GM12878 (cell line): ENCODE measurements around the gene OSMR. TPM values are rescaled to one million over a fixed set of nuclear protein-coding genes. Genes with fewer than 3 reads are reported as not detected.
"Not testable (repeated sequence)": the region's sequence is repeated elsewhere in the genome, so short reads cannot be mapped to it uniquely, and the experiment has no call there.

Source experiments
- ATAC-seq: fragments of 200-7000 bp; cut with Tn5 transposase; 3 replicates; pipeline ENCODE4 v1.9.1; 2020; ENCODE audit warnings: mild to moderate bottlenecking, moderate library complexity
- BruUV-seq: library from RNA; stranded (reverse); fragments of 400-500 nt; replicated peaks from 2 replicates; lab custom pipeline; 2021; lab: Mats Ljungman, UMichigan
- CTCF ChIA-PET: fragments of 300-600 bp; sonication (Branson Sonifier 250); formaldehyde crosslinking; extraction: SDS; loops from one replicate; lab custom pipeline; 2021; ENCODE audit warnings: inconsistent platforms; lab: Yijun Ruan, JAX
- POLR2A ChIA-PET: fragments of 350-600 bp; formaldehyde crosslinking; extraction: SDS; loops from one replicate; lab custom pipeline; 2021; ENCODE audit warnings: inconsistent platforms; lab: Charles Lee
- RAD21 ChIA-PET: fragments of 300-600 bp; sonication (Branson Sonifier 250); formaldehyde crosslinking; loops from one replicate; lab custom pipeline; 2023; ENCODE audit warnings: antibody characterized with exemption; ENCODE audit not compliant: unreplicated experiment; lab: Charles Lee
- SMC1A ChIA-PET: fragments of 300-600 bp; sonication (Branson Sonifier 250); formaldehyde crosslinking; loops from one replicate; lab custom pipeline; 2023; ENCODE audit not compliant: unreplicated experiment, uncharacterized antibody; lab: Charles Lee
- DNase-seq: peaks from one replicate; pipeline ENCODE4 v3.0.0-alpha.2; 2011; ENCODE audit warnings: low read depth, low spot score
- FAIRE-seq: peaks from 3 replicates; lab custom pipeline; 2011; peaks lifted over from hg19 to GRCh38; lab: Jason Lieb, UNC
- H2AFZ ChIP-seq: 2 replicates; pipeline ENCODE4 v1.6.0; 2011; ENCODE audit warnings: low read depth, low read length, control low read depth; ENCODE audit not compliant: control insufficient read depth
- H3K27ac ChIP-seq: 2 replicates; pipeline ENCODE4 v1.5.1; 2011; ENCODE audit warnings: control low read depth; ENCODE audit not compliant: control insufficient read depth, insufficient read depth
- H3K27me3 ChIP-seq, 2 experiments: replicated peaks in 1 of 2; 2 replicates each; pipeline versions ENCODE4 v1.6.0 to v1.6.1; 2011; ENCODE audit warnings: low read length in 1 of 2; ENCODE audit not compliant: control insufficient read depth in 2 of 2, insufficient read depth in 2 of 2
- H3K36me3 ChIP-seq, 2 experiments: 2 replicates each; pipeline ENCODE4 v1.5.1; 2011; ENCODE audit warnings: low read length in 1 of 2; ENCODE audit not compliant: control insufficient read depth in 2 of 2, insufficient read depth in 2 of 2
- H3K4me1 ChIP-seq: 2 replicates; pipeline ENCODE4 v1.6.1; 2011; ENCODE audit warnings: mild to moderate bottlenecking, low read length, moderate library complexity, mixed read lengths; ENCODE audit not compliant: control insufficient read depth, insufficient read depth
- H3K4me2 ChIP-seq: 2 replicates; pipeline ENCODE4 v1.6.0; 2011; ENCODE audit warnings: control low read depth; ENCODE audit not compliant: control insufficient read depth, insufficient read depth
- H3K4me3 ChIP-seq: fragments of 200-600 bp; sonication (generic); 2 replicates; pipeline ENCODE4 v1.5.1; 2016
- H3K79me2 ChIP-seq: 2 replicates; pipeline ENCODE4 v1.6.0; 2011; ENCODE audit warnings: low read length; ENCODE audit not compliant: control insufficient read depth, insufficient read depth
- H3K9ac ChIP-seq: 2 replicates; pipeline ENCODE4 v1.8.0; 2011; ENCODE audit warnings: low read length, control low read depth, mixed read lengths; ENCODE audit not compliant: control insufficient read depth, insufficient read depth
- H3K9me3 ChIP-seq: replicated peaks from 3 replicates; pipeline ENCODE4 v1.5.1; 2011; ENCODE audit warnings: mild to moderate bottlenecking, low read length; ENCODE audit not compliant: control insufficient read depth, insufficient read depth
- H4K20me1 ChIP-seq: 2 replicates; pipeline ENCODE4 v1.6.0; 2011; ENCODE audit not compliant: control insufficient read depth, insufficient read depth
- BMI1 ChIP-seq: fragments of 450-650 bp; IDR thresholded peaks from 2 replicates; pipeline ENCODE4 v1.6.1; 2016; ENCODE audit warnings: mild to moderate bottlenecking, moderate library complexity, borderline replicate concordance
- BRCA1 ChIP-seq: IDR thresholded peaks from 2 replicates; pipeline ENCODE4 v1.6.1; 2011; ENCODE audit warnings: low read depth, low read length, improper control_type of control experiment
- CHD1 ChIP-seq: IDR thresholded peaks from 2 replicates; pipeline ENCODE4 v1.6.1; 2012; ENCODE audit warnings: low read depth, low read length, improper control_type of control experiment
- HDAC6 ChIP-seq: fragments of 200-600 bp; sonication (generic); IDR thresholded peaks from one replicate; pipeline ENCODE4 v1.8.0; 2017; ENCODE audit warnings: antibody characterized with exemption; ENCODE audit not compliant: unreplicated experiment
- MEF2A ChIP-seq: IDR thresholded peaks from 2 replicates; pipeline ENCODE4 v1.6.1; 2011; ENCODE audit warnings: low read depth, mild to moderate bottlenecking, low read length, moderate library complexity; ENCODE audit not compliant: insufficient read depth
- MTA3 ChIP-seq: IDR thresholded peaks from 2 replicates; pipeline ENCODE4 v1.6.1; 2012; ENCODE audit warnings: low read length, inconsistent platforms, borderline replicate concordance
- NFYA ChIP-seq: IDR thresholded peaks from 2 replicates; pipeline ENCODE4 v1.6.1; 2011; ENCODE audit warnings: low read depth, mild to moderate bottlenecking, low read length, improper control_type of control experiment, borderline replicate concordance
- POU2F2 ChIP-seq: IDR thresholded peaks from 3 replicates; pipeline ENCODE4 v1.6.1; 2011; ENCODE audit warnings: low read depth, mild to moderate bottlenecking, low read length, borderline replicate concordance
- RAD21 ChIP-seq: IDR thresholded peaks from 2 replicates; pipeline ENCODE4 v1.6.1; 2011; ENCODE audit warnings: mild to moderate bottlenecking, low read depth, low read length, moderate library complexity; ENCODE audit not compliant: insufficient read depth
- SMARCA5 ChIP-seq: fragments of 450-650 bp; IDR thresholded peaks from 2 replicates; pipeline ENCODE4 v1.6.1; 2017; ENCODE audit warnings: mild to moderate bottlenecking
- STAT3 ChIP-seq: IDR thresholded peaks from 2 replicates; pipeline ENCODE4 v1.6.1; 2011; ENCODE audit warnings: low read depth, low read length, improper control_type of control experiment
- TARDBP ChIP-seq: IDR thresholded peaks from 2 replicates; pipeline ENCODE4 v1.6.1; 2016; ENCODE audit warnings: borderline replicate concordance
- ZBTB11 ChIP-seq: fragments of 450-650 bp; formaldehyde crosslinking; IDR thresholded peaks from 2 replicates; pipeline ENCODE4 v1.5.0; 2022; ENCODE audit warnings: mild to moderate bottlenecking, missing genetic modification characterization
- ZNF622 ChIP-seq: fragments of 450-650 bp; IDR thresholded peaks from 2 replicates; pipeline ENCODE4 v1.6.1; 2017; ENCODE audit warnings: mild to moderate bottlenecking, inconsistent platforms
- WGBS: methylation state at CpG from one replicate; pipeline ENCODE4 v1.1.6; 2016; ENCODE audit warnings: low lambda C conversion rate; ENCODE audit not compliant: insufficient replicate concordance, insufficient coverage; ENCODE audit errors: missing lambda C conversion rate; 5-methylcytosine and 5-hydroxymethylcytosine counted together
- in situ Hi-C: fragments of 300-500 bp; cut with MboI; formaldehyde crosslinking; loops from 9 replicates; pipeline ENCODE4 v1.14.3; 2018; ENCODE audit warnings: mixed read lengths
- intact Hi-C: fragments of 100-400 bp; cut with micrococcal nuclease; formaldehyde crosslinking; loops from one replicate; pipeline ENCODE4 v1.14.2; 2022; ENCODE audit not compliant: unreplicated experiment
- polyA plus RNA-seq, 11 experiments: library from polyadenylated mRNA; depleted of rRNA in 4 of 11; unstranded in 6 of 11; stranded (reverse) in 5 of 11; fragments of >200 nt; fragmentation: Nextera tagmentation in 4 of 11; fragmentation: Illumina TruSeq in 1 of 11; extraction: Ambion mirVana in 4 of 11; extraction: Trizol in 1 of 11; gene quantifications; 1 replicate in 1 of 11; 2 replicates in 10 of 11; pipeline versions ENCODE4 v1.2.1 to v1.2.3, GENCODE V29; 2011 to 2016; ENCODE audit warnings: inconsistent platforms in 2 of 11, missing spikeins in 2 of 11, low read depth in 1 of 11
- total RNA-seq, 4 experiments: library from RNA; depleted of rRNA in 3 of 4; stranded (reverse); fragments of >200 nt in 3 of 4; fragmentation: Illumina TruSeq in 1 of 4; extraction: Trizol in 1 of 4; gene quantifications; 2 replicates each; pipeline versions ENCODE4 v1.2.1 to v1.2.3, GENCODE V29; 2013 to 2021

The OSMR gene
- total and polyA plus RNA-seq, 10 of the 15 experiments (the other 5 are each of a cell fraction or from before 2014, with no cell fraction given), result 0.03 to 0.05 TPM; not detected in 8

GRCh38 chr5:38858839-38859238 lies 13.0 kb downstream of the OSMR start:
- Histone ChIP-seq H3K9me3 (no peaks in the 10 kb centered on the region), H3K4me2 (no peak overlapping the region), H3K27me3 (no peaks in the 10 kb centered on the region), H3K27ac (no peak overlapping the region), H2AFZ (no peak overlapping the region), H3K4me1 (no peaks in the 10 kb centered on the region), H3K79me2 (no peaks in the 10 kb centered on the region), H3K4me3 (no peak overlapping the region), H4K20me1 (no peaks in the 10 kb centered on the region), H3K9ac (no peak overlapping the region), H3K36me3 (no peaks in the 10 kb centered on the region)
- in situ Hi-C loops (no loop called here), intact Hi-C loops (no loop called here)
- ChIA-PET RAD21 (no interaction called here), CTCF (no interaction called here), POLR2A (no interaction called here), SMC1A (no interaction called here)
- TF ChIP-seq MTA3 (no peak), POU2F2 (no peak), MEF2A (no peak), BRCA1 (no peak), ZBTB11 (CRISPR knock-in tag) (no peak), STAT3 (no peak), RAD21 (no peak), HDAC6 (no peak), CHD1 (no peak), TARDBP (no peak), NFYA (no peak), SMARCA5 (no peak), ZNF622 (no peak), BMI1 (no peak)
- DNase-seq, result no peak
- FAIRE-seq, result no peak
- no peak for ATAC-seq
- no TSS peak for BruUV-seq
- 31% methylated on average over 3 of the region's 3 CpGs for WGBS

- CTCF ChIA-PET, intact Hi-C loops, H3K79me2 ChIP-seq: not testable (repeated sequence)
Measured at GRCh38 chr5:38861986-38862770, 16.4 kb downstream of the OSMR start.

More at GRCh38 chr5:38861986-38862770, 16.4 kb downstream of the OSMR start:
- DNase-seq, H3K27me3 ChIP-seq, in situ Hi-C loops, H3K27ac ChIP-seq, H3K9me3 ChIP-seq, FAIRE-seq, H4K20me1 ChIP-seq, H3K4me2 ChIP-seq, SMC1A ChIA-PET, POLR2A ChIA-PET, H3K4me3 ChIP-seq, BruUV-seq, H3K9ac ChIP-seq, RAD21 ChIA-PET, H3K36me3 ChIP-seq, H3K4me1 ChIP-seq, H2AFZ ChIP-seq, ATAC-seq: not testable (repeated sequence)
- WGBS, result 80% methylated on average over 12 of the region's 64 CpGs
